HepG2 (cell line): ENCODE data around the gene CTIF. TPM values are rescaled to one million over a fixed set of nuclear protein-coding genes. Genes with fewer than 3 reads are reported as not detected.

Experiments used
- ATAC-seq: fragments of 200-7000 bp; cut with Tn5 transposase; 3 replicates; pipeline ENCODE4 v1.9.1; 2020; ENCODE audit warnings: mild to moderate bottlenecking, moderate library complexity
- BruUV-seq: library from RNA; stranded (reverse); fragments of 400-500 nt; replicated peaks from 2 replicates; lab custom pipeline; 2021; lab: Mats Ljungman, UMichigan
- CTCF ChIA-PET: fragments of 300-600 bp; formaldehyde crosslinking; extraction: SDS; loops from one replicate; lab custom pipeline; 2021; ENCODE audit warnings: low total read pairs, inconsistent platforms, low intra/inter-chr PET ratio; lab: Yijun Ruan, JAX
- POLR2A ChIA-PET: fragments of 350-600 bp; sonication (Branson Sonifier 250); formaldehyde crosslinking; loops from one replicate; lab custom pipeline; 2020; ENCODE audit warnings: antibody characterized with exemption, inconsistent platforms; lab: Yijun Ruan, JAX
- DNase-seq: peaks from one replicate; pipeline ENCODE4 v3.0.0-alpha.2; 2015; ENCODE audit warnings: low spot score
- FAIRE-seq: peaks from 3 replicates; lab custom pipeline; 2011; peaks lifted over from hg19 to GRCh38; lab: Jason Lieb, UNC
- H2AFZ ChIP-seq: one replicate; pipeline ENCODE4 v1.6.1; 2011; ENCODE audit warnings: low read length, inconsistent platforms
- H3K27ac ChIP-seq: fragments of 300-600 bp; 3 replicates; pipeline ENCODE4 v1.8.0; 2011; ENCODE audit warnings: mixed run types, mild to moderate bottlenecking, mixed read lengths, low read length, inconsistent platforms; ENCODE audit not compliant: insufficient read depth; ENCODE audit errors: extremely low read length
- H3K27me3 ChIP-seq, 2 experiments: fragments of 200-600 bp in 1 of 2; 2 replicates in 1 of 2; 3 replicates in 1 of 2; pipeline versions ENCODE4 v1.6.0 to v1.8.0; 2011; ENCODE audit warnings: low read length in 2 of 2, mild to moderate bottlenecking in 2 of 2, moderate library complexity in 2 of 2, inconsistent platforms in 1 of 2; ENCODE audit not compliant: insufficient read depth in 2 of 2, control insufficient read depth in 1 of 2
- H3K36me3 ChIP-seq, 2 experiments: fragments of 200-600 bp in 1 of 2; replicated peaks in 1 of 2; 2 replicates in 1 of 2; 3 replicates in 1 of 2; pipeline versions ENCODE4 v1.5.1 to v1.8.0; 2011; ENCODE audit warnings: low read length in 2 of 2, inconsistent platforms in 1 of 2; ENCODE audit not compliant: insufficient read depth in 2 of 2, control insufficient read depth in 1 of 2
- H3K4me1 ChIP-seq: 2 replicates; pipeline ENCODE4 v1.5.1; 2012; ENCODE audit warnings: low read length, inconsistent platforms; ENCODE audit not compliant: insufficient read depth
- H3K4me2 ChIP-seq: 2 replicates; pipeline ENCODE4 v1.6.0; 2011; ENCODE audit warnings: low read depth, low read length, inconsistent platforms
- H3K4me3 ChIP-seq, 3 experiments: fragments of 200-600 bp in 1 of 3; sonication (generic), shearing (Covaris generic) in 1 of 3; replicated peaks in 1 of 3; 2 replicates each; pipeline ENCODE4 v1.5.1; 2011 to 2016; ENCODE audit warnings: low read length in 3 of 3, inconsistent platforms in 2 of 3, low read depth in 2 of 3, mild to moderate bottlenecking in 2 of 3, control low read depth in 1 of 3, mixed read lengths in 1 of 3; ENCODE audit not compliant: insufficient read depth in 1 of 3
- H3K79me2 ChIP-seq: one replicate; pipeline ENCODE4 v1.6.1; 2011; ENCODE audit warnings: low read length, inconsistent platforms; ENCODE audit not compliant: insufficient read depth
- H3K9ac ChIP-seq: 2 replicates; pipeline ENCODE4 v1.6.0; 2011; ENCODE audit warnings: mild to moderate bottlenecking, low read depth, low read length, inconsistent platforms; ENCODE audit not compliant: insufficient read depth
- H3K9me3 ChIP-seq: 2 replicates; pipeline ENCODE4 v1.5.1; 2012; ENCODE audit warnings: mild to moderate bottlenecking, low read length
- H4K20me1 ChIP-seq: 2 replicates; pipeline ENCODE4 v1.6.0; 2011; ENCODE audit warnings: inconsistent platforms, mild to moderate bottlenecking, low read length, moderate library complexity; ENCODE audit not compliant: insufficient read depth
- KMT2A ChIP-seq: sonication (generic); formaldehyde crosslinking; IDR thresholded peaks from 2 replicates; pipeline ENCODE4 v1.4.0; 2020; ENCODE audit warnings: missing genetic modification reagents
- MAFF ChIP-seq: IDR thresholded peaks from 2 replicates; pipeline ENCODE4 v1.6.1; 2011; ENCODE audit warnings: low read depth, low read length, improper control_type of control experiment
- PRMT3 ChIP-seq: sonication (generic); formaldehyde crosslinking; IDR thresholded peaks from 2 replicates; pipeline ENCODE4 v1.8.1; 2022; ENCODE audit warnings: low read depth, mild to moderate bottlenecking, moderate library complexity, missing genetic modification reagents, borderline replicate concordance
- TBX3 ChIP-seq: fragments of 450-650 bp; IDR thresholded peaks from 2 replicates; pipeline ENCODE4 v1.6.1; 2017; ENCODE audit warnings: antibody characterized with exemption, mild to moderate bottlenecking, inconsistent platforms, borderline replicate concordance
- ZNF354B ChIP-seq: sonication (generic); formaldehyde crosslinking; IDR thresholded peaks from 2 replicates; pipeline ENCODE4 v1.8.0; 2022; ENCODE audit warnings: mild to moderate bottlenecking, missing genetic modification reagents
- ZNF878 ChIP-seq: sonication (generic); formaldehyde crosslinking; IDR thresholded peaks from 2 replicates; pipeline ENCODE4 v1.8.1; 2023; ENCODE audit warnings: mild to moderate bottlenecking, missing genetic modification reagents, moderate library complexity
- WGBS: methylation state at CpG from one replicate; pipeline ENCODE4 v1.1.6; 2017; ENCODE audit warnings: low lambda C conversion rate; 5-methylcytosine and 5-hydroxymethylcytosine counted together
- in situ Hi-C: cut with HindIII; loops from 2 replicates; pipeline ENCODE4 v1.10.0; 2017; ENCODE audit warnings: low pct_unique_long_range_greater_than_20kb; ENCODE audit not compliant: extremely low pct_ligation_motif_present
- intact Hi-C: fragments of 100-400 bp; cut with micrococcal nuclease; formaldehyde crosslinking; loops from one replicate; pipeline ENCODE4 v1.10.0; 2022; ENCODE audit not compliant: unreplicated experiment
- polyA plus RNA-seq, 8 experiments: library from polyadenylated mRNA; depleted of rRNA in 3 of 8; stranded (reverse) in 7 of 8; unstranded in 1 of 8; fragments of >200 nt; fragmentation: Illumina TruSeq in 4 of 8; extraction: Trizol in 4 of 8; gene quantifications; 2 replicates each; pipeline versions ENCODE4 v1.2.1 to v1.2.3, GENCODE V29; 2011 to 2016; ENCODE audit warnings: low read depth in 4 of 8, missing spikeins in 1 of 8, mixed read lengths in 1 of 8; ENCODE audit not compliant: insufficient read depth in 1 of 8
- total RNA-seq, 5 experiments: library from RNA; depleted of rRNA; stranded (reverse); fragments of >200 nt; fragmentation: Illumina TruSeq; extraction: Trizol; gene quantifications; 2 replicates each; pipeline ENCODE4 v1.2.3, GENCODE V29; 2016; ENCODE audit warnings: low read depth in 1 of 5
- TF ChIP-seq, protein P1 (sequence below): fragments of 450-650 bp; IDR thresholded peaks from 2 replicates; pipeline ENCODE4 v1.6.1; 2017
- TF ChIP-seq, protein P2 (sequence below): sonication (generic); formaldehyde crosslinking; conservative IDR thresholded peaks from 2 replicates; pipeline ENCODE4 v1.8.0; 2022; ENCODE audit warnings: low read depth, missing genetic modification reagents
- TF ChIP-seq, protein P3 (sequence below): sonication (generic); IDR thresholded peaks from 2 replicates; pipeline ENCODE4 v1.6.1; 2016; ENCODE audit warnings: low read depth, borderline replicate concordance
- TF ChIP-seq, protein P4 (sequence below): sonication (generic); formaldehyde crosslinking; IDR thresholded peaks from 2 replicates; pipeline ENCODE4 v1.8.0; 2022; ENCODE audit warnings: mild to moderate bottlenecking, missing genetic modification reagents, borderline replicate concordance

Gene CTIF
- total and polyA plus RNA-seq, 2 of the 13 experiments (the other 11 are each of a cell fraction or from before 2014, with no cell fraction given) = 18.2 to 28.0 TPM

DNA sequence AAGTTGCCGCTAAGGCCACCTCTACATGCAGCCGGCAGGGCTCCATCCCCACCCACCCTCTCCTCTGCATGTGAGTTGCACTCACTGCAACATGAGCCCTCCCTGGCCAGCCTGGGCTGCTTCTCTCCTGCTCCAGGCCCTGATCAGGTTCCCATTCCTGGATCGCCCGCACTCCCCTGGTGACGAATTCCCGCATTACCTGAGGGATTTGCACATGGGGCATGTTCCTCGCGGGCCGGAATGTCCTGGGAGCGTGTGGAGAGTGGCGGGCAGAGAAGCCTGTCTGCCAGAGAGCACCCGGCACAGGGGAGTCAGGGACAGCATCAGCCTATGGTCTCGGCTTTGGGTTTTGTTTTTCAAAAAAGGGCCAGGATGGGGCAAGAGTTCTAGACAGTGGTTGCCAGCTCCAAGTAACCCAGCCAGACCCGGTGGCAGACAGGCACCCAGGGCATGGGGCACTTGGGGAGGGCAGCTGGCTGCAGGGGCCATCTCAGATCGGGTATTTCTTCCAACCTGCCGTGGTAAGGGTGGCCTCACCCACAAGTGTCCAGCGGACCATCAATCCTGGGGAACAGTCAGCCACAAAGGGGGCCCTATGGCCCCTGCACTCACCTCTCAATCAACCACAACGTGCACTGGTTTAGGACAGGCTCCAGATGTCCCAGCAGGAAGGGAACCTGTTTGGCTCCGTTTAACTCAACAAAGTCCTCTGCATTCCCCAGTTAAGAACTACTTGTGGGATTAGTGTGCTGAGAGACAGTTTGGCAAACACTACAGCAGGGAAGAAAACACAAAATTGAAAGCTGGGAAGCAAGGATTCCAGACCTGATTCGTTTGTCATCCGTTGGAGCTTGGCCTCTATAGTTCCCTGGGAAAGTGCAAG, 224.2 kb downstream of the CTIF start:
- Histone ChIP-seq H3K79me2 (no peaks in the 10 kb centered on the region), H3K9ac (no peak overlapping the region), H3K4me2 (no peak overlapping the region), H3K36me3 (peaks cover 15 to 82% of the 10 kb centered on the region in 2 experiments; a peak in 4 of 5 replicates), H2AFZ (no peak overlapping the region), H3K9me3 (no peaks in the 10 kb centered on the region), H3K4me3 (no peak overlapping the region), H3K27me3 (no peaks in the 10 kb centered on the region), H4K20me1 (no peaks in the 10 kb centered on the region), H3K4me1 (no peaks in the 10 kb centered on the region), H3K27ac (no peak overlapping the region)
- intact Hi-C loops = no loop called here
- TF ChIP-seq, protein P1, sequence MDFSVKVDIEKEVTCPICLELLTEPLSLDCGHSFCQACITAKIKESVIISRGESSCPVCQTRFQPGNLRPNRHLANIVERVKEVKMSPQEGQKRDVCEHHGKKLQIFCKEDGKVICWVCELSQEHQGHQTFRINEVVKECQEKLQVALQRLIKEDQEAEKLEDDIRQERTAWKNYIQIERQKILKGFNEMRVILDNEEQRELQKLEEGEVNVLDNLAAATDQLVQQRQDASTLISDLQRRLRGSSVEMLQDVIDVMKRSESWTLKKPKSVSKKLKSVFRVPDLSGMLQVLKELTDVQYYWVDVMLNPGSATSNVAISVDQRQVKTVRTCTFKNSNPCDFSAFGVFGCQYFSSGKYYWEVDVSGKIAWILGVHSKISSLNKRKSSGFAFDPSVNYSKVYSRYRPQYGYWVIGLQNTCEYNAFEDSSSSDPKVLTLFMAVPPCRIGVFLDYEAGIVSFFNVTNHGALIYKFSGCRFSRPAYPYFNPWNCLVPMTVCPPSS = no peak
- TF ChIP-seq, protein P2, sequence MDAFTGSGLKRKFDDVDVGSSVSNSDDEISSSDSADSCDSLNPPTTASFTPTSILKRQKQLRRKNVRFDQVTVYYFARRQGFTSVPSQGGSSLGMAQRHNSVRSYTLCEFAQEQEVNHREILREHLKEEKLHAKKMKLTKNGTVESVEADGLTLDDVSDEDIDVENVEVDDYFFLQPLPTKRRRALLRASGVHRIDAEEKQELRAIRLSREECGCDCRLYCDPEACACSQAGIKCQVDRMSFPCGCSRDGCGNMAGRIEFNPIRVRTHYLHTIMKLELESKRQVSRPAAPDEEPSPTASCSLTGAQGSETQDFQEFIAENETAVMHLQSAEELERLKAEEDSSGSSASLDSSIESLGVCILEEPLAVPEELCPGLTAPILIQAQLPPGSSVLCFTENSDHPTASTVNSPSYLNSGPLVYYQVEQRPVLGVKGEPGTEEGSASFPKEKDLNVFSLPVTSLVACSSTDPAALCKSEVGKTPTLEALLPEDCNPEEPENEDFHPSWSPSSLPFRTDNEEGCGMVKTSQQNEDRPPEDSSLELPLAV (CRISPR knock-in tag) = no peak
- TF ChIP-seq KMT2A = no peak
- no peak for TF ChIP-seq ZNF354B (CRISPR knock-in tag)
- no peak for TF ChIP-seq PRMT3 (CRISPR knock-in tag)
- TF ChIP-seq, protein P3, sequence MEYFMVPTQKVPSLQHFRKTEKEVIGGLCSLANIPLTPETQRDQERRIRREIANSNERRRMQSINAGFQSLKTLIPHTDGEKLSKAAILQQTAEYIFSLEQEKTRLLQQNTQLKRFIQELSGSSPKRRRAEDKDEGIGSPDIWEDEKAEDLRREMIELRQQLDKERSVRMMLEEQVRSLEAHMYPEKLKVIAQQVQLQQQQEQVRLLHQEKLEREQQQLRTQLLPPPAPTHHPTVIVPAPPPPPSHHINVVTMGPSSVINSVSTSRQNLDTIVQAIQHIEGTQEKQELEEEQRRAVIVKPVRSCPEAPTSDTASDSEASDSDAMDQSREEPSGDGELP = no peak
- TF ChIP-seq TBX3 = no peak
- TF ChIP-seq ZNF878 = no peak
- TF ChIP-seq MAFF = no peak
- TF ChIP-seq, protein P4, sequence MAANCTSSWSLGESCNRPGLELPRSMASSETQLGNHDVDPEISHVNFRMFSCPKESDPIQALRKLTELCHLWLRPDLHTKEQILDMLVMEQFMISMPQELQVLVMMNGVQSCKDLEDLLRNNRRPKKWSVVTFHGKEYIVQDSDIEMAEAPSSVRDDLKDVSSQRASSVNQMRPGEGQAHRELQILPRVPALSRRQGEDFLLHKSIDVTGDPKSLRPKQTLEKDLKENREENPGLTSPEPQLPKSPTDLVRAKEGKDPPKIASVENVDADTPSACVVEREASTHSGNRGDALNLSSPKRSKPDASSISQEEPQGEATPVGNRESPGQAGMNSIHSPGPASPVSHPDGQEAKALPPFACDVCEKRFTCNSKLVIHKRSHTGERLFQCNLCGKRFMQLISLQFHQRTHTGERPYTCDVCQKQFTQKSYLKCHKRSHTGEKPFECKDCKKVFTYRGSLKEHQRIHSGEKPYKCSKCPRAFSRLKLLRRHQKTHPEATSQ (CRISPR knock-in tag) = no peak
- ChIA-PET POLR2A (no interaction called here), CTCF (no interaction called here)
- 98% methylated on average over 15 of the region's 21 CpGs for WGBS
- ATAC-seq (no peak), FAIRE-seq (no peak), DNase-seq (no peak)
- in situ Hi-C loops = no loop called here
- no TSS peak for BruUV-seq
